H1 (cell line): Measurements from ENCODE around the gene GTF2A2. TPM values are rescaled to one million over a fixed set of nuclear protein-coding genes. Genes with fewer than 3 reads are reported as not detected.

Source experiments
- CTCF ChIP-seq, 3 experiments: IDR thresholded peaks; 1 replicate in 2 of 3; 2 replicates in 1 of 3; pipeline versions ENCODE4 v1.5.1 to v1.6.1; 2011; ENCODE audit warnings: low read length in 3 of 3, mild to moderate bottlenecking in 3 of 3, inconsistent platforms in 2 of 3, low read depth in 1 of 3, moderate library complexity in 1 of 3; ENCODE audit not compliant: insufficient read depth in 1 of 3; ENCODE audit errors: control extremely low read depth in 1 of 3
- GABPA ChIP-seq: IDR thresholded peaks from 2 replicates; pipeline ENCODE4 v1.6.1; 2011; ENCODE audit warnings: mild to moderate bottlenecking, low read length, moderate library complexity, borderline replicate concordance; ENCODE audit not compliant: insufficient read depth
- polyA plus RNA-seq, 7 experiments: library from polyadenylated mRNA; depleted of rRNA in 3 of 7; stranded (reverse) in 5 of 7; unstranded in 2 of 7; fragments of >200 nt in 5 of 7; fragments of 200-250 nt in 2 of 7; gene quantifications; 1 replicate in 5 of 7; 2 replicates in 1 of 7; 4 replicates in 1 of 7; pipeline versions ENCODE4 v1.2.1 to v1.2.3, GENCODE V29; 2011 to 2013; ENCODE audit warnings: missing spikeins in 2 of 7, mixed read lengths in 2 of 7
- total RNA-seq: library from RNA; stranded (reverse); fragmentation: NEBNext Ultra II Directional; extraction: Animal tissue kit (Norgen Biotek cat#: 25700); gene quantifications from 2 replicates; pipeline ENCODE4 v1.2.1, GENCODE V29; 2021

Gene GTF2A2
- total and polyA plus RNA-seq, 2 of the 8 experiments (the other 6 are each of a cell fraction or from before 2014, with no cell fraction given) = 52.2 to 161 TPM

GRCh38 chr15:59674361-59674877 is 17.1 kb upstream of the GTF2A2 start (continued):
- TF ChIP-seq CTCF (IDR thresholded peaks at IDR 0.05; ENCODE audit: control extremely low read depth in 1 of 3, insufficient read depth in 1 of 3, low read depth in 1 of 3, low read length in 3 of 3) (no peak), GABPA (no peak)
- TF ChIP-seq, all 59 proteins: peak for 0
